HG03066 (cell line): ENCODE data around the gene CDK8.
"Not testable (repeated sequence)": the region's sequence is repeated elsewhere in the genome, so short reads cannot be mapped to it uniquely, and the experiment has no call there.

Experiments used
- ATAC-seq: cut with Tn5 transposase; IDR thresholded peaks from one replicate; pipeline ENCODE4 v1.9.1; 2021; ENCODE audit warnings: low read depth; ENCODE audit not compliant: unreplicated experiment

The CDK8 gene

GRCh38 chr13:26252006-26252405 is 1.9 kb upstream of the CDK8 start:
- ATAC-seq, result not testable (repeated sequence)

- ATAC-seq, result no peak
These were observed 605 bp upstream of the CDK8 start for GRCh38 chr13:26253262-26253786.

GRCh38 chr13:26254583-26255111 is 718 bp downstream of the CDK8 start:
- peak; percentile 34 for ATAC-seq

- ATAC-seq, result no peak
These were observed 1.2 kb downstream of the CDK8 start for GRCh38 chr13:26255115-26255514.

GRCh38 chr13:26255691-26256277 is 1.9 kb downstream of the CDK8 start:
- ATAC-seq, result no peak

GRCh38 chr13:26257049-26257448 is 3.1 kb downstream of the CDK8 start:
- ATAC-seq, result no peak

GRCh38 chr13:26259634-26260033 is 5.7 kb downstream of the CDK8 start:
- no peak for ATAC-seq

- no peak for ATAC-seq
These were observed 8.2 kb downstream of the CDK8 start for GRCh38 chr13:26262156-26262555.

GRCh38 chr13:26266311-26266710 is 12.4 kb downstream of the CDK8 start:
- ATAC-seq, result no peak

- no peak for ATAC-seq
These were observed 16.8 kb downstream of the CDK8 start for GRCh38 chr13:26270707-26271106.

GRCh38 chr13:26272621-26273020 is 18.7 kb downstream of the CDK8 start:
- no peak for ATAC-seq

GRCh38 chr13:26280295-26280694 is 26.4 kb downstream of the CDK8 start:
- ATAC-seq, result no peak

GRCh38 chr13:26280822-26281221 is 26.9 kb downstream of the CDK8 start:
- ATAC-seq, result no peak

GRCh38 chr13:26285911-26286310 is 32.0 kb downstream of the CDK8 start:
- not testable (repeated sequence) for ATAC-seq

GRCh38 chr13:26288838-26289237 is 34.9 kb downstream of the CDK8 start:
- not testable (repeated sequence) for ATAC-seq

GRCh38 chr13:26295812-26296211 is 41.9 kb downstream of the CDK8 start:
- no peak for ATAC-seq

GRCh38 chr13:26299168-26299750 is 45.3 kb downstream of the CDK8 start:
- no peak for ATAC-seq

GRCh38 chr13:26300140-26300539 is 46.2 kb downstream of the CDK8 start:
- no peak for ATAC-seq

- no peak for ATAC-seq
These were observed 51.7 kb downstream of the CDK8 start for GRCh38 chr13:26305676-26306075.

GRCh38 chr13:26307701-26308100 is 53.8 kb downstream of the CDK8 start:
- no peak for ATAC-seq

- ATAC-seq, result no peak
These were observed 54.3 kb downstream of the CDK8 start for GRCh38 chr13:26308250-26308649.

GRCh38 chr13:26308836-26309235 is 54.9 kb downstream of the CDK8 start:
- ATAC-seq, result no peak
